NT2/D1 (cell line): ENCODE measurements around the gene OPRD1.

Experiments
- SUZ12 ChIP-seq: IDR thresholded peaks from 2 replicates; pipeline ENCODE4 v1.6.1; 2011; ENCODE audit not compliant: insufficient read length, insufficient read depth; ENCODE audit errors: extremely low read depth
- YY1 ChIP-seq: IDR thresholded peaks from 2 replicates; pipeline ENCODE4 v1.6.1; 2011; ENCODE audit not compliant: insufficient read length, insufficient read depth
- ZNF274 ChIP-seq: IDR thresholded peaks from 2 replicates; pipeline ENCODE4 v1.6.1; 2011; ENCODE audit warnings: mild to moderate bottlenecking, low read depth, low read length

- TF ChIP-seq YY1 = no peak
- TF ChIP-seq SUZ12 = no peak
- TF ChIP-seq ZNF274 = no peak
Measured at GRCh38 chr1:28860332-28861073, 48.5 kb downstream of the OPRD1 start.
